Urinary bladder (tissue), 4 donors: ENCODE data around the gene DNASE2B. TPM values are rescaled to one million over a fixed set of nuclear protein-coding genes. Genes with fewer than 3 reads are reported as not detected.

Experiments used
- DNase-seq: peaks from one replicate; pipeline ENCODE4 v3.0.0-alpha.2; 2015; ENCODE audit errors: extremely low spot score
- H3K27ac ChIP-seq: one replicate; pipeline ENCODE4 v1.5.1; 2013; ENCODE audit warnings: low read depth, mild to moderate bottlenecking, moderate library complexity
- H3K36me3 ChIP-seq: one replicate; pipeline ENCODE4 v1.6.1; 2013; ENCODE audit warnings: mild to moderate bottlenecking, moderate library complexity; ENCODE audit not compliant: insufficient read depth
- H3K4me1 ChIP-seq: one replicate; pipeline ENCODE4 v1.6.1; 2013; ENCODE audit warnings: mild to moderate bottlenecking, moderate library complexity; ENCODE audit not compliant: insufficient read depth
- H3K4me3 ChIP-seq: one replicate; pipeline ENCODE4 v1.5.1; 2013; ENCODE audit warnings: low read depth, low read length
- WGBS: extraction: QIAGEN DNeasy Blood & Tissue Kit; methylation state at CpG from one replicate; pipeline ENCODE4 v1.1.7; 2013; 5-methylcytosine and 5-hydroxymethylcytosine counted together
- polyA plus RNA-seq: library from polyadenylated mRNA; stranded (reverse); fragments of 200-250 nt; gene quantifications from one replicate; pipeline ENCODE4 v1.2.3, GENCODE V29; 2013
- total RNA-seq: library from RNA; depleted of rRNA; stranded (reverse); fragments of >200 nt; gene quantifications from one replicate; pipeline ENCODE4 v1.2.3, GENCODE V29; 2014
- donor health status: healthy with polysubstance abuse.
- donor health status: healthy.

DNASE2B gene
- total and polyA plus RNA-seq, 2 donors = not detected

DNA sequence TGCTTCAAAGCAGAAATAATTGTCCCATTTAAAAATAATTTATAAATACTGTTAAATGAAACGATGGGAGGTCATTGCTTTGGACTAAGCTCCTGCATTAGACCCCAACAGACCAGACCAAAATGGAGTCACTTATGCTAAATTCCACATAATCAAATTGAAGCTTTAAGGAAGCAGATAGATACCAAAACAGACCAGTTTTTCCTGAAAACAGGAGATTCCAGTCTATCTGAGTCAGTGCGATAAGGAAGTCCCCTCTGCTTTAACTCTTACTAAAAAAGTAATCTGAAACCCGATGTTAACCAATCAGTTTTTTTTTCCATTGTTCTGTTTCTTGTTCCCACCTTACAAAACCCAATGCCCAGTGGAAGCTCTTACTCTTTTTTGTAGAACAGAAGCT is 16.2 kb upstream of the DNASE2B start:
- Histone ChIP-seq H3K36me3 (no peaks in the 10 kb centered on the region), H3K4me3 (no peak overlapping the region), H3K27ac (no peak overlapping the region), H3K4me1 (no peaks in the 10 kb centered on the region)
- DNase-seq = no peak
- 74% methylated on average over 3 of the region's 3 CpGs for WGBS

DNA sequence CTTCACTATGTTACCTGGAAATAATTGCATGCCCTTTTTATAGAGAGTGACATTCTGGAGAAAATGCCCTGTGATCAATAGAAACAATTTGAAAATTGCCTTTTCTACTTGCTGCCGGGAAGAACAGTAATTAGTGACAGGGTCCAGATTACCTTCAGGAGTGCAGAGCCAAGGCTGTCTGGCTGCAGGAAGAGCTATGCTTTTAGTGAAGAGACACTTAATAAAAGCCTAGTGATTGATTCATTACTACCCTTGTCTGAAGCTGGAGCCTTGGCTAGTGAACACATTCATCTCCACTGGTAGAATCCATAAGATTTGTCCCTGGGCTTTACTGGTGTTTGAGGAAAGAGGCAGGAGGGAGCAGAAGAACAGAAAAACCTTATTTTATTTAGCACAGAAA is 12.9 kb upstream of the DNASE2B start:
- WGBS = 72% methylated on average over 1 of the region's 1 CpG
- Histone ChIP-seq H3K36me3 (no peaks in the 10 kb centered on the region), H3K4me3 (no peak overlapping the region), H3K27ac (no peak overlapping the region), H3K4me1 (no peaks in the 10 kb centered on the region)
- no peak for DNase-seq

DNA sequence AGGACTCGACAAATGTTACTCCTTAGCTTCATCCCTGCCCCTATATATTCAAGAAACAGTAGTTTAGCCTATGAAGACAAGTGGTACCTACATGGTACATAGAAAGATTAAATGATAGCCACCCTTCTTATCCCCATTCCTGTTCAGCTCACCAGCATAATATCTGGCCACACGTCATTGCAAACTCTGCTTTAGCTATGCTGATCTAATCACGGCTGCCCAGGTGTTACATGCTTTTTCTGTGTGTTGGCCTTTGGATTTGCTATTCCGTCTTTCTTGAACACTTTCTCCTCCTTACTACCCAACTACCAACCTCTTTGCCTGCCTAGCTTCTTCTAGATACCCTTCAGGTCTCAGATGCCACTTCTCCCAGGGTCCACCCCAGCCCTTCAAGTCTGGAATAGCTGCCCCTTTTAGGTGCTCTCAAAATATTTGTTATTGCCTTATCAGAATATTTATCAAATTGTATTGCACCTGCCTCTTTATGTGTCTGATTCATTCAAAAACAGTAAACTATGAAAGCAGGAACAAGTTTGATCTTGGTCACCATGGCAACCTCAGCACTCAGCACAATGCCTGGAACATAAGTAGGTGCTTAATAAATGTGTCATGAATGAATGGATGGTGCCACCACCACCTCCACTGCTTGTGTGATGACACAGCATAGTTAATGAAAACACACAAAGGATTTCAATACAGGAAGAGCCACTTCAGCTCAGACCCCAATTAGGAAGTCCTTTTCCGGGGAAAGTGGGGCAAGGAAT is 11.4 kb upstream of the DNASE2B start:
- no peak for DNase-seq
- Histone ChIP-seq H3K4me3 (no peak overlapping the region), H3K4me1 (no peaks in the 10 kb centered on the region), H3K27ac (no peak overlapping the region), H3K36me3 (no peaks in the 10 kb centered on the region)
- WGBS = 91% methylated on average over 5 of the region's 5 CpGs

DNA sequence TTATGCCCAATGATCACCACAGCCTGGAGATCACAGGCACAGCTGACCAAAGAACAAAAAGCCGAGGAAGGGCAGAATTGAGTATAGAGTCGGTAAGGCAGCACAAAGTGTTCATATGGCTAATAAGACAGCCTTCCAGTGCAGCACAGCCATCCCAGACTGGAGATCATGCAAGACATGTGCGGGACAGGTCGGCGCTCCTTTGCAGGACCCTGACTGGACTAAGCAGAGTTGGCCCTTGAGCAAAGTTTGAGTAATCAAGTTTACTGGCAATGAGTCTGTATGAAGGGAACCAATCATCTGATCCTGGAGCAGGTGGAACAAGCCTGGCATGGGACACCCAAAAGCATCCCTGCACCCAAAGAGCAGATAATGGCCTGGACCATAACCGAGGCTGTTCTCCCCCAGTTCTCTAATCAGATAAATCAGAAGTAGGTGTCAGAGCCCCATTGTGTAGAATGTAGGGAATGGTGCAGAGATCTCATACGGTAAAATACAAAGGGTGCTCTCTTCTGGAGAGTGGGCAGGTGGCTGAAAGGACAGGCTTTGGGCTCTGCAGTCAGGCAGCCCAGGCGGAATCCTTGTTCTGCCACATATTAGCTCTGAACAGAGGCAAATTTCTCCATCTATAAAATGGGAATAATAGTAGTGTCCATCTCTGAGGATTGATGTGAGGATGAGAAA is 10.7 kb upstream of the DNASE2B start:
- Histone ChIP-seq H3K4me1 (no peaks in the 10 kb centered on the region), H3K27ac (no peak overlapping the region), H3K4me3 (no peak overlapping the region), H3K36me3 (no peaks in the 10 kb centered on the region)
- no peak for DNase-seq
- WGBS = 74% methylated on average over 8 of the region's 8 CpGs

DNA sequence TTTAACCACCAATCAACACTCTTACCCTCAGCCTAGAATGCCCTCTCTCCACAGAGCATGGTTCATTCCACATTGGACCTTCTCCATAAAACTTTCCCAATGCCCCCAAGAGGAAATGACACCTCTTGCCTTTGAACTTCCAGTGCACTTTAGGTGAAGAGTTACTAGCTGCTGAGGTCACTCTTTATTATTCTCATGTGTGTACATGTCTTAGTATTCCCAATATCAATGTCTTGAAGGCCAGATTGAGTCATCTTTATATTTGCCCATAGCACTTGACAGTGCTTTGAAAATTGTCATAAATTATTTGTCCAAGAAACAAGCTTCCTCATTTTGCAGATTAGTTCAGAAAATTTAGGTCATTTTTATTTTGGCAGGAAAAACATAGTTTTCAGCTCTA is 8.1 kb upstream of the DNASE2B start:
- Histone ChIP-seq H3K27ac (no peak overlapping the region), H3K36me3 (no peaks in the 10 kb centered on the region), H3K4me1 (no peaks in the 10 kb centered on the region), H3K4me3 (no peak overlapping the region)
- DNase-seq = no peak

DNA sequence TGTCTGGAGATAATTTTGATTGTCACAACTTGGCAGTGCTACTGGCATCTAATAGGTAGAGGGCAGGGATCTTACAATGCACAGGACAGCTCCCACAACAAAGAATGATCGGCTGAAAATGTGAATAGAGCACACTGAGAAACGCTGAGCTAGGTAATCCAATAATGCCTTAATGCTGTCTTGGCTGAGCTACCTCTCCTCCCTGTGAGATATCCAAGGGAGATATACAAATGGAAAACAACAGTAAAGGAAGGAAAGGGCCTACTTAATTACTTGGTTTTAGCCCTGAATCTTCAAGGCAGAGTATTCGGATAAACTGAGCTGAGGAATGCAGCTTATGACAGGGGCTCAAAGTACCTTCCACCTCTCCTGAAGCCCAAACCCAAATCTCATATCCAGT is 2.9 kb downstream of the DNASE2B start:
- DNase-seq = no peak
- Histone ChIP-seq H3K4me1 (no peaks in the 10 kb centered on the region), H3K4me3 (no peak overlapping the region), H3K27ac (no peak overlapping the region), H3K36me3 (no peaks in the 10 kb centered on the region)
- WGBS = 52% methylated on average over 3 of the region's 3 CpGs

DNA sequence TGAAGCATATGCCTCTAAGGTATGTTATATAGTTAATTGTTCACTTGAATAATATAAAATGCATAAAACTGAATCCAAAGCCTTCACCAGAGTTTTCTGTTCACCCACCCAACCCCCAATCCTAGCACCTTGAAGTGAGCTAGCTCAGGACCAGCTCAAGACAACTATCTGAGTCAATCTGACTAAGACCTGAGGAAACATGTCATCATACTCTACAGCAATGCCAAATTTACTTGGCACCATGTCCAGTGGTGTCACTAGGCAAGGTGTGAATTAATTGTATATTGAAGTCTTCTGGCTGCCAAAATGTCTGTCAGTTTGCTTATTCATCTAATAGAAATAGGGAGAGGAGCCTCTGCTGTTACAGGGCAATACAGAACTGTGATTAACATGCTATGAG is 3.8 kb downstream of the DNASE2B start:
- Histone ChIP-seq H3K4me1 (no peaks in the 10 kb centered on the region), H3K4me3 (no peak overlapping the region), H3K27ac (no peak overlapping the region), H3K36me3 (no peaks in the 10 kb centered on the region)
- no peak for DNase-seq

DNA sequence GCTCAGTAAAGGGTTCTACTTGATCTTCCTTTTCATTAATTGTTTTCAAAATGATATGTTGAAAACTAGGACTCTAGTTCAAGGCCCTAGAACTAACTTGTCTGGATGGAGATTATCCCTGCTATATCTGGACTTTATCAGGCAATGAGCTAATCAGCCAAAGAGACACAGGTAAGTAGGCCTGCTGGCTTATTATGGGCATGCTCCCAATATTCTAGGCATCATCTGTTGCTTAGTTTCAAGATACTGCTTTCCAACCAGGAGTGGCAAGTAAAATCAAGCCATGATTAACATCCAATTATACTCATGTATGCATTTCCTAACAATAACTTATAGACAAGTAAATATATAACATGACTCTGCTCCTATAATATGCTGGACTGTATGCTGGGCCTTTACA is 4.2 kb downstream of the DNASE2B start:
- DNase-seq = no peak
- H3K36me3 ChIP-seq = no peaks in the 10 kb centered on the region
- no peak overlapping the region for H3K4me3 ChIP-seq
- no peaks in the 10 kb centered on the region for H3K4me1 ChIP-seq
- no peak overlapping the region for H3K27ac ChIP-seq

DNA sequence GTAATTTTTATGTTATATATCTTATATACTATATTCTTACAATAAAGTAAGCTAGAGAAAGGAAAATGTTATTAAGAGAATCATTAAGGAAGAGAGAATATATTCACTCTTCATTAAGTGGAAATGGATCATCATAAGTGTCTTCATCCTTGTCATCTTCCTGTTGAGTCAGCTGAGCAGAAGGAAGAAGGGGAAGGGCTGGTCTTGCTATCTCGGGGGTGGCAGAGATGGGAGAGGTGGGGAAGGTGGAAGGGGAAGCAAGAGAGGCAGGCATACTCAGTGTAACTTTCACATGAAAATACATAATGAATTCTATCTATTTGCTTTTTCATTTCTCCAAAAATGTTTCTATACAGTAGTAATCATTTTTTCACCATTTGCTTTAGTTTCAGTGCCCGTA is 5.1 kb downstream of the DNASE2B start:
- DNase-seq = no peak
- Histone ChIP-seq H3K4me3 (no peak overlapping the region), H3K4me1 (no peaks in the 10 kb centered on the region), H3K27ac (no peak overlapping the region), H3K36me3 (no peaks in the 10 kb centered on the region)
- 86% methylated on average over 2 of the region's 2 CpGs for WGBS

DNA sequence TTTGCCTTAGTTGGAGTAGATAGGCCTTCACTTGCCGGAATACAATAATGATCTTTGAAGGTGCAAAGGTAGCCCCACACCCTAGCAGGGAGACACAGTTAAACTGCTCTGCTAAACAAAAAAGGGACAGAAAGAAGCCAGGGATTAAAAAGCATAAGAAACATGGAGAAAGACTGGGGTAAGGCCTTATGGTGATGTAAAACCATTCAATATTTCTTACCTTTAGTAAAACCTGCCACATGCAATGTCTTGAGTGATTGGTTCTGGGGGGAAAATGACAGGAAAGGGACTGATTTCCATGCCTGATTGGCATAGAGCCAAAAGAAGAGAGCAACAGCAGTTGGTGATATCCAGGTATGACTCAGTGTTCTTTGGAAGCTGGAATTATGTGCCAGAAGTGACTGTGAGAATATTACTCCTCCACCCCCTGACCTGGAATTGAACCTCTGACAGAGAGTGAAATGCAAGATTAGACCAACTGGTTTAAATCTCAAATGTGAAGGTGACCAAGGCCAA is 8.1 kb downstream of the DNASE2B start:
- no peaks in the 10 kb centered on the region for H3K4me1 ChIP-seq
- no peak overlapping the region for H3K4me3 ChIP-seq
- H3K36me3 ChIP-seq = no peaks in the 10 kb centered on the region
- 97% methylated on average over 1 of the region's 1 CpG for WGBS
- no peak for DNase-seq
- H3K27ac ChIP-seq = no peak overlapping the region

DNA sequence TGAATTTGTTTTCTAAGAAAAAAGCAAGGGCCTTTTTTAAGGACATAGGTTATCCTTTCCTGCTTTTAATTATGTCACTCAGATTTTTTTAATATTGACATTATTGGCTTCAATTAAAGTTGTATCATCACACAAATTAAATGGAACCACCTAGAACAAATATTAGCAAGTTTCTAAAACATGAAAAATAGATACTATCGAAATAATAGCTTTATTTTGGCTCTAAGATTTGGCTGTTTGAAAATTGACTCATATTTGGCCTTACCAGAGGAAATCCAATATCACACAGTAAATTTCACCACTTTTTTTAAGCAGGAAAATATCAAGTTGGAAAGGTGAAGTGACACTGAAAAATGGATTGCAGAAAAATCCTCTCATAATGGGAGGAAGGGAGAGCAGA is 9.2 kb downstream of the DNASE2B start:
- WGBS = 69% methylated on average over 1 of the region's 1 CpG
- Histone ChIP-seq H3K4me3 (no peak overlapping the region), H3K27ac (no peak overlapping the region), H3K4me1 (no peaks in the 10 kb centered on the region), H3K36me3 (no peaks in the 10 kb centered on the region)
- DNase-seq = no peak

DNA sequence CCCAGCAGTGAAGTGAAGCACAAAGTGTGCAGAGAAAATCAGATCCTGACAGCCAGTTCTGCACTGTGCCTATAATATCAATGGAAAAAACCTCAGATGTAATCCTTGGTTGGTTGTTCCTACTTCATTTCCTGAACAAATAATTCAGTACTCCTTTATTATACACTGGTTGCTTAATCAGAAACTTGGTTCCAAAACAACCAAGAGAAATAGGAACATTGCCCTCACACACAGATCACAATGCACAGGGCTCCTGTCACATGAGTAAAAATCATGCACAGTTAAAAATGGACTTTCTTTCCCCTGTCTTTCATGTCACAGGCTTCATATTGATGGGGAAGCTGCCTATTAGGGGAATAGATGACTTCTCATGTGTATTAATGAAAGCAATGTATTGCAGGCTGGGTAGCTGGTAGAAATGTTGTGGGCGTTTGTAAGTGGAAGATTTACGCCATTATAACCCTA is 9.7 kb downstream of the DNASE2B start:
- no peaks in the 10 kb centered on the region for H3K36me3 ChIP-seq
- H3K27ac ChIP-seq = no peak overlapping the region
- no peaks in the 10 kb centered on the region for H3K4me1 ChIP-seq
- WGBS = 89% methylated on average over 2 of the region's 2 CpGs
- no peak overlapping the region for H3K4me3 ChIP-seq
- no peak for DNase-seq

DNA sequence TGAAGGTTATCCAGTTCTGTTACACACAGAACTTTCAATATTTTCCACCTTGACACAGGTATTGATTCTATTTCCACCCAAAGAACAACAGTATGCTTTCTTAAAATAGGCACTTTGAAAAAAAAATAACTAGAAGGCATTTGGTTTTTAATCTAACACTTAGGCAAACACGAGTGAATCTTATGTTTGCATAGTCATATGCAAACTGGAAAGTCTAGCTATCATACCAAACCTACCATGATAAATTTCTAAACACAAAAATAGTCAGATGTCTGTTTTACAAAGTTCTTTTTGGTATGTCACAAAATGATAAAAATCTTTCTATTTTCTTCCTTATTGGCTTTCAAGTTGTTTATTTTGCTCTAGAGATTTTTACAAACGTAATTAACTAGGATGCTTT is 11.6 kb downstream of the DNASE2B start:
- Histone ChIP-seq H3K4me1 (no peaks in the 10 kb centered on the region), H3K4me3 (no peak overlapping the region), H3K27ac (no peak overlapping the region), H3K36me3 (no peaks in the 10 kb centered on the region)
- no peak for DNase-seq
- 56% methylated on average over 2 of the region's 2 CpGs for WGBS

DNA sequence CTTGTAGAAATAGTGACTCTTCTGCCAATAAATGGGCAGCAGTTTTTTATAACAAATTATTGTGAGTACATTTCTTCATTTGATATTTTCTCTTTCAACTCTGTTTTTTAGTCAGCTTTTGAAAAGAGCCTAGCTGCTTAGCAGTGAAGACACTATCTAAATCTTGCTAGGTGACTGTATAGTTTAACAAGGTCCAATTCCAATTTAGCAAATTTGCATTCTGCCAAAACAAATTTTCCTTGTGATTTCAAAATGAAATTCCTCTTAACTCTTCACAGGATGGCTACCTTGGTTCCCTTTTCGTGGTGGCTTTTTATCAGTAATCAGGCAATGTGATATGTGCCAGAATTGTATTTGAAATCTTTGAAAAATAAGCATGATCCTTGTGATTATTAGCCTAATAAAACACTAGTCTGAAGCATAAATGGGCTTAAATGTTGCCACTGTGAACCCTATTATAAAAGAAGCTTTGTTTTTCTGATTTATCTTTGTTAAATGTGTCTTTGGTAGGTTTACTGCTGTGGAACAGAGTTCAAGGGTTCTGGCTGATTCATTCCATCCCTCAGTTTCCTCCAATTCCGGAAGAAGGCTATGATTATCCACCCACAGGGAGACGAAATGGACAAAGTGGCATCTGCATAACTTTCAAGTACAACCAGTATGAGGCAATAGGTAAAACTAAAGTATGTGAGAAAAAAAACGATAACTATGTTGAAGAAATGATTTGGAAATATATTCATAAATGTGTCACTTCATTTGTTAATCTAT is 12.2 kb downstream of the DNASE2B start:
- no peak for DNase-seq
- no peaks in the 10 kb centered on the region for H3K4me1 ChIP-seq
- H3K4me3 ChIP-seq = no peak overlapping the region
- no peak overlapping the region for H3K27ac ChIP-seq
- H3K36me3 ChIP-seq = no peaks in the 10 kb centered on the region
- 57% methylated on average over 4 of the region's 4 CpGs for WGBS
